Measurements from ENCODE around the gene CD248.
A peak's percentile ranks its signal among the peaks of the same experiment; 100 is the strongest.

GRCh38 chr11:66268952-66269905, 47.6 kb downstream of the CD248 start:
- TF ChIP-seq, protein P1, sequence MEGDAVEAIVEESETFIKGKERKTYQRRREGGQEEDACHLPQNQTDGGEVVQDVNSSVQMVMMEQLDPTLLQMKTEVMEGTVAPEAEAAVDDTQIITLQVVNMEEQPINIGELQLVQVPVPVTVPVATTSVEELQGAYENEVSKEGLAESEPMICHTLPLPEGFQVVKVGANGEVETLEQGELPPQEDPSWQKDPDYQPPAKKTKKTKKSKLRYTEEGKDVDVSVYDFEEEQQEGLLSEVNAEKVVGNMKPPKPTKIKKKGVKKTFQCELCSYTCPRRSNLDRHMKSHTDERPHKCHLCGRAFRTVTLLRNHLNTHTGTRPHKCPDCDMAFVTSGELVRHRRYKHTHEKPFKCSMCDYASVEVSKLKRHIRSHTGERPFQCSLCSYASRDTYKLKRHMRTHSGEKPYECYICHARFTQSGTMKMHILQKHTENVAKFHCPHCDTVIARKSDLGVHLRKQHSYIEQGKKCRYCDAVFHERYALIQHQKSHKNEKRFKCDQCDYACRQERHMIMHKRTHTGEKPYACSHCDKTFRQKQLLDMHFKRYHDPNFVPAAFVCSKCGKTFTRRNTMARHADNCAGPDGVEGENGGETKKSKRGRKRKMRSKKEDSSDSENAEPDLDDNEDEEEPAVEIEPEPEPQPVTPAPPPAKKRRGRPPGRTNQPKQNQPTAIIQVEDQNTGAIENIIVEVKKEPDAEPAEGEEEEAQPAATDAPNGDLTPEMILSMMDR (IDR thresholded peaks at IDR 0.05): peak in 2 of 12 donors; percentile 16
- no peak for TF ChIP-seq POLR2A (IDR thresholded peaks at IDR 0.05)

Measured in heart left ventricle (tissue), 13 donors.